NCI-H524 treated with DMSO at 0.1 percent for 48 hours (cell line): ENCODE measurements around the gene OLAH.
"Not testable (repeated sequence)": the region's sequence is repeated elsewhere in the genome, so short reads cannot be mapped to it uniquely, and the experiment has no call there.

Experiments
- DNase-seq: peaks from one replicate; lab custom pipeline; 2025; lab: John Stamatoyannopoulos, UW

OLAH gene

GRCh38 chr10:15043674-15044073 is at the start of gene OLAH:
OLAH (plus strand) TSS chr10:15043943; CDS start chr10:15047289, 3,346 bp downstream.
- DNase-seq: no peak

- no peak for DNase-seq
Measured at GRCh38 chr10:14995964-14996565, 47.7 kb upstream of the OLAH start.

DNA sequence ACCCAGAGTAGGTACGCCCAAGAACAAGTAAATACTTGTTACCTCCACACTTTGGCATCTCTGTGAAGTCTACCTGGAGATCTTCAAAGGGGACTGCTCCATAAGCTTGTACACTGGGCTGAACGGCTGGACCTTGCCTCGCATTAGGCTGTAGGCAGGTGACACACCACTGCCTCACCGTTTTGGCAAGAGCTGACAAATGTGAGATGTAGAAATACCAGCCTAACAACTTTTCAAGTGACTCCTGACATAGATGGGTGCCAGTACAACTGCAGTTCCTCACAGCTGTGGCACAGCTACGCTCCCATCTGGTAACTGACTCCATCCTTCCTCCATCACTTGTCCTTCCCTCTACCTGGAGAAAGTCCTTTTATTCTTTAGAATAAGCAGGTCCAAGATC is 30.2 kb upstream of the OLAH start:
- DNase-seq: not testable (repeated sequence)

DNA sequence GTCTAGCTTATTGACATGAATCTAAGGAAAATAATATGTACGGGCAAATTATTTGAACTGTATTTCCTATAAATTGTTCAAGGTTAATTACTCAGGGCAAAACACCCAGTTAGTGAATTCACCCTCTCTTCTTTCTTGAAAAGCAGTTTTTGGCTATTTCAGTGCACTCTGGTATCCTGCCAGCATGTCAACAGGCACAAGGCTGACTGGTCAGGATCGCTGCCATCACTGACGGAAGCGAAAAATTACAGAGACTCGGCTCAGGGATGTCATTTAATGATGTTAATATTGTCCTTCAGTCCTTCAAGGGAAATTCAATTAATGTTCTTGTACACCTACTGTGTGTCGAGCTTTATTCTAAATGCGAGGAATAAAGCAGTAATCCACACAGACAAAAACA is 28.3 kb upstream of the OLAH start:
- DNase-seq: no peak

DNA sequence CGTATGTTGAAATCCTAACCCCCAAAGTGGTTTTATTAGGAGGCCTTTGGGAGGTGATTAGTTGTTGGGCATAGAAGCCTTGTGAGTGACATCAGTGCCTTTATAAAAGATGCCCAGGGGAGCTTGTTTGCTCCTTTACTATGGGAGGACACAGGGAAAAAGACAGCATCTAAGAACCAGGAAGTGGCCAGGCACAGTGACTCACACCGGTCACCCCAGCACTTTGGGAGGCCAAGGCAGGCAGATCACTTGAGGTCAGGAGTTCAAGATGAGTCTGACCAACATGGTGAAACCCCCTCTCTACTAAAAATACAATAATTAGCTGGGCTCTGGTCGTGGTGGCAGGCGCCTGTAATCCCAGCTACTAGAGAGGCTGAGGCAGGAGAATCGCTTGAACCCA is 22.8 kb upstream of the OLAH start:
- not testable (repeated sequence) for DNase-seq

- DNase-seq: not testable (repeated sequence)
Measured at GRCh38 chr10:15023079-15023478, 20.7 kb upstream of the OLAH start.

DNA sequence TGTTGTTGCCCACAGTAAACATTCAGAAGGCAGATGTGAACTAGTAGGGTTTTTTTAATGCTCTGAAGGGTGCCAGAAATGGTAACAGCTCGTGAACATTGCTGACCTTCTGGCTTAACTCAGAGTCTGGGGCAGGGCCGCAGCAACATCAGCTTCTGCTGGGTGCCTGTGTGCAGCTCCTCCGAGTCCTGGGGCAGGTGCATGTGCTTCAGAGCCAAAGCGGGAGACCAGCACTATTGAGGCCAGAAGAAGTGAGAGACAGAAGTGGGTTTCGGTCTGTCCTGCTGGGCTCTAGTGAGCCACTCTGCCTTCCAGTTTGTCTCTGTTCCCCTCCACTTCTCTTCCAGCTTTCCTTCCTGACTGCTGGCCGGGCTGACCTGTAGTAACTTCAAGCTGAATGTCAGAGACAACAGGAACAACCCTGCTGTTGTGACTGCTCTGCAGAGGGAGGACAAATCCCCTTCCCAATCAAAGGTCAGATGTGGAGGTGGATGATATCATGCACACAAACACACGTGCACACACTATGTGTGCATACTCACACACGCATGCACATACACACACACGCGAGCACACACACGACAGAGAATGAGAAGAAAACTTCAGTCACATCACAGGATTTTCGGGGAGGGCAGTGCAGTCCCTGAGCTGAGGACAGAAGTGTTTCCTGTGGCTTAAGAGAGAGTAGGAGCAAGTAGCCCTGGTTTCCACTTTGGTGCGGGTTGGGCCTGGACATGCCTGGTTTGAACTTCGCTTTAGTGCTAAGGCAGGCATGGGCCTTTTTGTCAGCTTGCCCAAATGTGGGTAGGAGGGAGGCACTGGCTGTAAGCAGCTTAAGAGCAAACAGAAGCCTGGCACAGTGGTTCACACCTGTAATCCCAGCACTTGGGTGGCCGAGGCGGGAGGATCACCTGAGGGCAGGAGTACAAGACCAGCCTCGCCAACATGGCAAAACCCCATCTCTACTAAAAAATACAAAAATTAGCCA is 19.4 kb upstream of the OLAH start:
- DNase-seq: not testable (repeated sequence)

DNA sequence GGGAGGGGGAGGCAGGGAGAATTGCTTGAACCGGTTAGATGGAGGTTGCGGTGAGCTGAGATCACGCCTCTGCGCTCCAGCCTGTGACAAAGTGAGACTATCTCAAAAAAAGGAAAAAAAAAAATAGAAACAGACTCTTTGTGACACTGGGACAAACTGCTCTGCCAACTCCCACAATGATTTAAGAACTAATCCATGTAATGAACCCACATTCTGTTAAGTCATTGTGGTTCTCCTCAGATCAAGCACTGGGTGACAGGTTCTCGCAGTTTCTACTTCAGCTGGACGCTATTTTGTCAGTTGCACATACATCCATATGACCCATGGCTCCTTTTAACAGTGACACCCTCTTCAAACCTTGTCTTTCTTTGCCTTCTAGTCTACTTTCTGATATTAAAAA is 18.7 kb upstream of the OLAH start:
- not testable (repeated sequence) for DNase-seq

DNA sequence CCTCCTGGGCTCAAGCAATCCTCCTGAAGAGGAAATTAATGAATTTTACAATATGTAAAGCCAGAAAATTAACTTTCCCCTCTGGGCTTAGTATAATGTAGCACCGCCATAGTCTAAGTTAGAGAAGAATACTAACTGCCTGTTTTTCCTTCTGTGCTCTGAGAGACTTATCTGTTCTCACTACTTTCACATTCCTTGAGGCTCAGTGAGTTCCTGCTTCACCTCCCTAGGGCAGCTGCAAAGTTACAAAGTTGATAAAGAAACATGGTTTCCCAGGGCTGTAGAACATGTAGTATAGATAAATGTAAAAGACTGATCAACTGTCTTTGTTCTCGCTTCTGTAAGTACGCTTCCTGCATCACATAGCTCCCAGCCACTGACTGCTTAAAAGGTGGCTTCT is 16.0 kb upstream of the OLAH start:
- no peak for DNase-seq

GRCh38 chr10:15035385-15036301 is 8.1 kb upstream of the OLAH start:
- no peak for DNase-seq

- no peak for DNase-seq
Measured at GRCh38 chr10:15037691-15038090, 6.1 kb upstream of the OLAH start.

- DNase-seq: no peak
Measured at GRCh38 chr10:15038416-15038815, 5.3 kb upstream of the OLAH start.

DNA sequence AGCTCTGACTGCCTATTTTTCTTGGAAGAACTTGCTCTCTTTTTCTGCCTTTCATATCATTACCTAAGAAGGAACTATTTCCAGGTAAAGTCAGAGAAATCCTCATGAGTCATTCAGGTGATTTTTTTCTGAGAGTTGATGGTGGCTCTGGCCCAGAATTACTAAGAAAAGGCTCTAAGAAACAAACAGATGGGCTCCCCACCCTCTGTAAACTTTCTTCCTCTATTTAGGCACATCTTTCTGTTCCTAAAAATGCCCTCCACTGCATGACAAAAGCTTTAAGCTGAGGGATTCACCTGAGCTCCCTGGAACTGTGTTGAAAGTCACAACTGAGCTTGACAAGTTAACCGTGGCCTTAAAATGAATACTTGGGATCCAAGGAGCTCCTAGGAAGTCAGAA is 1.6 kb downstream of the OLAH start:
- DNase-seq: no peak

DNA sequence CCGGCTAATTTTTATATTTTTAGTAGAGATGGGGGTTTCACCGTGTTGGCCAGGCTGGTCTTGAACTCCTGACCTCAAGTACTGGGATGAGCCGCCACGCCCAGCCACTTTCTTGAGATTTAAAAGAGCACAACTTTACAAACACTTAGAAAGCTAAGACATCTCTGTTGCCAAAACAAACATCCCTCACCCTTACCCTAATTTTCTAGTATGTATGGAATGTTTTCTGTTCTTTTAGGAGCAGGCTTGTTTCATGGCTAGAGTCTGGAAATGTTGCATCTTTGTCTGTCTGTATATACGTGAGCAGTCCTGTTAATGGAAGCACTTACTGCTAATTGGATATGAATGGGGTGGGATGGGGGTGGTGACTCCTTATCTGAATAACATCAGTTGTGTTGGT is 2.9 kb downstream of the OLAH start:
- no peak for DNase-seq

DNA sequence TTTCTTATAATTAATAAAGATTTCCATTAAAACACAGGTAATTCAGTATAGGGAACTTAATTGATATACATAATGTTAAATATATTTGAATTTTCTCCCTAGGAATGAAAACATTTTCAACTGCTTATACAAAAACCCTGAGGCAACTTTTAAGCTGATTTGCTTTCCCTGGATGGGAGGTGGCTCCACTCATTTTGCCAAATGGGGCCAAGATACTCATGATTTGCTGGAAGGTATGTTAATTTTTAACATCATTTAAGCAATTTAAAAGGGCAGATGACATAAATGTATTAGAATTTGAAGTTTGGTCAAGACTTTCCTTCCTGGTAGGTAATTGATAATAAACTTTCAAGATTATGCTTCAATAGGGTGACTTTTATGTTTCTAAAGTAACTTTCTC is 5.8 kb downstream of the OLAH start:
- DNase-seq: no peak

GRCh38 chr10:15052121-15052520 is 8.4 kb downstream of the OLAH start:
- DNase-seq: no peak

DNA sequence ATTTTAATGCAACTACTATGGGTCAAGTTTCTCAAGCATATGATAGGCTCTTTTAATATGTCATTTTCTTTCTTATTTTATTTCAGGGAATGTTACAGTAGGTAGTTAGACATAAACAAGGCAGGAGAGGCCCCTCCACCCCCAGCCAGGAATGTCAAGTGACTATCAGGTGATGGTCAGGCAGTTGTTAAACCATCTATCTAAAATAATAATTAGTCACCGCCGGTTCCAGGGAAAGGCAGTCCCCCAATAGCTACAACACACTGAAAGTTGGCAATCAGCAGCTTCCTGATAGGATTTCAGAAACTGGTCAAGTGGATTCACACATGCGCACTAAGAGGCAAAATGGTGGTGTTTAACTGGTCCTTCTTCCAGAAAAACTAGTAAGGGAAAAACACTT is 9.3 kb downstream of the OLAH start:
- no peak for DNase-seq

GRCh38 chr10:15058689-15059088 is 14.9 kb downstream of the OLAH start:
- no peak for DNase-seq

DNA sequence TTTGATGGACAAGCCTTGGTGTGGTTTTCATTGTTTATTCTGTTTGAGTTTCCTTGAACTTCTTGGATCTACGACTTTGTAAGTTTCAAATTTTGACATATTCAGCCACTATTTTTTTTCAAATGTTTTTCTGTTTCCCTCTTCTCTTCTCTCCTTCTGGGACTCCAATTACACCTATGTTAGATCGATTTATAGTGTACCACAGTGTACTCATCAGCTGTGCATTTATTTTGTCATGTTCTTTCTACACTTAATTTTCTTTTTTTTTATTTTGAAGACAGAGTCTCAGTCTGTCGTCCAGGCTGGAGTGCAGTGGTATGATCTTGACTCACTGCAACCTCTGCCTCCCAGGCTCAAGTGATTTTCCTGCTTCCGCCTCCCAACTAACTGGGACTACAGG is 16.2 kb downstream of the OLAH start:
- no peak for DNase-seq

GRCh38 chr10:15060638-15061037 is 16.9 kb downstream of the OLAH start:
- no peak for DNase-seq

DNA sequence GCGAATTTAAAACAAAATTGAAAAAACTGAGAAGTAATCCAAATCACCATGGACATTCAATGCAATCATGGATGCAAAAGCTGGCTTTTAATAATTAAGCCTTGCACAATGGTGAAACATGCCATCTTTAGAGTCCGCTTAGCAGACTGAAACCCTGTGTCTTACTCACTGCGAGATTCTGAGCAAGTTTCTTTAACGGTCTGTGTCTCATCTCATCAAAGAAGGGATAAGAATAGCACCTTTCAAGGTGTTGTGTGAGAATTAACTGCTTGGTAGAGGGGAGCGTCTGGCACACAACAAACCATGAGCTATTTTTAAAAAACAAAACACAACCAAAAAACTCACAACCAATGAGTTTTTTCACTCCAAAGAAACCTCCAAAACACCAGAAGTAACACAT is 23.4 kb downstream of the OLAH start:
- DNase-seq: no peak

DNA sequence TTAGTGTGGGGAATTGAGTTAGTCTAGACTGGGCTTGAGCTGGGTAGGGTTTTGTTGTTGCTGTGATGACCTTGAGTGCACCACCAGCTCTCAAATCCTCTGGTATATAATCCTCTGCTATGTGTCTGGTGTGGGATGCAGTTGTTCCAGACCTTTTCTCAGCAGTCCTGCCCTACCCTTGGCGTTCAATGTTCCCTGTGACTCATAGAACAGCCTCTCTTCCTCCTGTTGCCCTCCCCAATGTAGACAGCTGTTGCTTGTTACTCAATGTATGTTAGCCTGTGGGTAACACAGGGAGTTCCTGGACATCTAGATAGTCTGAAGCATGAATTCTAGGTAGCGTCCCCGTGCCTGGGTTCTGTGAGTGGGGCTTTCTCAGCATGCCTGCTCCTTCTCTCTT is 25.1 kb downstream of the OLAH start:
- no peak for DNase-seq
